GM19099 (cell line): Measurements from ENCODE around the gene PHF21B.

Source experiments
- POLR2A ChIP-seq: IDR thresholded peaks from 3 replicates; pipeline ENCODE4 v1.6.1; 2011; ENCODE audit warnings: low read depth; ENCODE audit not compliant: insufficient read length; ENCODE audit errors: extremely low read depth

PHF21B gene

GRCh38 chr22:44892803-44893730 is 116.7 kb downstream of the PHF21B start:
- no peak for TF ChIP-seq POLR2A

- no peak for TF ChIP-seq POLR2A
Observed at GRCh38 chr22:44892243-44892642, 117.6 kb downstream of the PHF21B start.

GRCh38 chr22:44891791-44892190 is 118.0 kb downstream of the PHF21B start:
- no peak for TF ChIP-seq POLR2A

- no peak for TF ChIP-seq POLR2A
Observed at GRCh38 chr22:44891293-44891747, 118.5 kb downstream of the PHF21B start.

- no peak for TF ChIP-seq POLR2A
Observed at GRCh38 chr22:44890416-44891292, 119.2 kb downstream of the PHF21B start.

GRCh38 chr22:44889255-44889878 is 120.4 kb downstream of the PHF21B start:
- no peak for TF ChIP-seq POLR2A

GRCh38 chr22:44888491-44889254 is 121.1 kb downstream of the PHF21B start:
- TF ChIP-seq POLR2A: no peak

- no peak for TF ChIP-seq POLR2A
Observed at GRCh38 chr22:44887941-44888366, 121.9 kb downstream of the PHF21B start.

- no peak for TF ChIP-seq POLR2A
Observed at GRCh38 chr22:44885806-44886360, 123.9 kb downstream of the PHF21B start.

GRCh38 chr22:44884968-44885805 is 124.6 kb downstream of the PHF21B start:
- TF ChIP-seq POLR2A: no peak

- no peak for TF ChIP-seq POLR2A
Observed at GRCh38 chr22:44884562-44884961, 125.2 kb downstream of the PHF21B start.

- no peak for TF ChIP-seq POLR2A
Observed at GRCh38 chr22:44883011-44883421, 126.8 kb downstream of the PHF21B start.

- TF ChIP-seq POLR2A: no peak
Observed at GRCh38 chr22:44882226-44882905, 127.4 kb downstream of the PHF21B start.

- TF ChIP-seq POLR2A: no peak
Observed at GRCh38 chr22:44881624-44882023, 128.2 kb downstream of the PHF21B start.
